A549 (cell line): ENCODE data around the gene PSMG1. TPM values are rescaled to one million over a fixed set of nuclear protein-coding genes. Genes with fewer than 3 reads are reported as not detected.
"Not testable (repeated sequence)": the region's sequence is repeated elsewhere in the genome, so short reads cannot be mapped to it uniquely, and the experiment has no call there.

ENCODE experiments used
- ATAC-seq, 2 experiments: fragments of 200-7000 bp in 1 of 2; fragments of >200 bp in 1 of 2; cut with Nextera tagmentation in 1 of 2; cut with Tn5 transposase in 1 of 2; 3 replicates each; pipeline versions ENCODE4 v1.8.0 to v1.9.1; 2018 to 2020; ENCODE audit warnings: mild to moderate bottlenecking in 1 of 2, moderate library complexity in 1 of 2
- CTCF ChIA-PET: fragments of 300-600 bp; sonication (Branson Sonifier 250); formaldehyde crosslinking; extraction: SDS; loops from one replicate; lab custom pipeline; 2021; ENCODE audit warnings: antibody characterized with exemption, inconsistent platforms; lab: Yijun Ruan, JAX
- POLR2A ChIA-PET: fragments of 350-600 bp; formaldehyde crosslinking; extraction: SDS; loops from one replicate; lab custom pipeline; 2021; ENCODE audit warnings: antibody characterized with exemption, inconsistent platforms; lab: Yijun Ruan, JAX
- DNase-seq, 2 experiments: peaks; one replicate each; pipeline versions ENCODE4 v3.0.0 to v3.0.0-alpha.2; 2011 to 2016; ENCODE audit warnings: low read depth in 1 of 2, low spot score in 1 of 2
- FAIRE-seq: peaks from 2 replicates; lab custom pipeline; 2011; peaks lifted over from hg19 to GRCh38; lab: Jason Lieb, UNC
- H3K27ac ChIP-seq, 2 experiments: fragments of >200 bp; sonication (Bioruptor Twin); formaldehyde crosslinking; 3 replicates each; pipeline ENCODE4 v1.5.1; 2016 to 2017
- H3K4me1 ChIP-seq: fragments of >200 bp; sonication (Bioruptor Twin); formaldehyde crosslinking; 3 replicates; pipeline ENCODE4 v1.6.1; 2016
- H3K4me2 ChIP-seq: fragments of >200 bp; sonication (Bioruptor Twin); formaldehyde crosslinking; 3 replicates; pipeline ENCODE4 v1.6.1; 2016
- H3K4me3 ChIP-seq: fragments of >200 bp; sonication (Bioruptor Twin); formaldehyde crosslinking; 3 replicates; pipeline ENCODE4 v1.5.1; 2016
- H3K9me3 ChIP-seq: fragments of >200 bp; sonication (Bioruptor Twin); formaldehyde crosslinking; 3 replicates; pipeline ENCODE4 v1.6.1; 2016
- BCL3 ChIP-seq: fragments of >200 bp; sonication (Bioruptor Twin); formaldehyde crosslinking; IDR thresholded peaks from 3 replicates; pipeline ENCODE4 v1.6.1; 2016
- CEBPB ChIP-seq, 2 experiments: fragments of >200 bp in 1 of 2; sonication (Bioruptor Twin) in 1 of 2; formaldehyde crosslinking in 1 of 2; IDR thresholded peaks; 2 replicates each; pipeline ENCODE4 v1.6.1; 2012 to 2016
- CTCF ChIP-seq: fragments of >200 bp; sonication (Bioruptor Twin); formaldehyde crosslinking; IDR thresholded peaks from 3 replicates; pipeline ENCODE4 v1.5.1; 2016
- E2F6 ChIP-seq: IDR thresholded peaks from 2 replicates; pipeline ENCODE4 v1.6.1; 2012; ENCODE audit warnings: low read depth, borderline replicate concordance
- EHMT2 ChIP-seq: fragments of 200-600 bp; sonication (generic); IDR thresholded peaks from 2 replicates; pipeline ENCODE4 v1.6.1; 2016; ENCODE audit warnings: antibody characterized with exemption, low read depth, mild to moderate bottlenecking, moderate library complexity
- ESRRA ChIP-seq: fragments of 150-350 bp; IDR thresholded peaks from 2 replicates; pipeline ENCODE4 v1.6.1; 2014; ENCODE audit warnings: mild to moderate bottlenecking, low read length, borderline replicate concordance
- HOXB13 ChIP-seq: fragments of 250-450 bp; sonication (Bioruptor Pico); IDR thresholded peaks from 2 replicates; pipeline ENCODE4 v1.5.0; 2020; ENCODE audit warnings: low read depth, mild to moderate bottlenecking, moderate library complexity
- MAFK ChIP-seq: fragments of 450-650 bp; IDR thresholded peaks from 2 replicates; pipeline ENCODE4 v1.6.1; 2014; ENCODE audit not compliant: partially characterized antibody
- MAX ChIP-seq: IDR thresholded peaks from 2 replicates; pipeline ENCODE4 v1.6.1; 2012
- NPAS2 ChIP-seq: fragments of 250-450 bp; sonication (Bioruptor Pico); IDR thresholded peaks from 2 replicates; pipeline ENCODE4 v1.8.0; 2022; ENCODE audit warnings: mild to moderate bottlenecking, moderate library complexity, borderline replicate concordance
- PHF8 ChIP-seq: fragments of 200-600 bp; sonication (generic); IDR thresholded peaks from 2 replicates; pipeline ENCODE4 v1.6.1; 2016; ENCODE audit warnings: low read depth, mild to moderate bottlenecking, antibody characterized with exemption, moderate library complexity, borderline replicate concordance
- SREBF2 ChIP-seq: fragments of 450-650 bp; IDR thresholded peaks from 2 replicates; pipeline ENCODE4 v1.6.1; 2014; ENCODE audit warnings: mild to moderate bottlenecking, moderate library complexity
- TFCP2L1 ChIP-seq: fragments of 250-450 bp; sonication (Bioruptor Pico); IDR thresholded peaks from 2 replicates; pipeline ENCODE4 v1.5.0; 2021; ENCODE audit warnings: mild to moderate bottlenecking
- USF2 ChIP-seq: fragments of 450-650 bp; IDR thresholded peaks from 2 replicates; pipeline ENCODE4 v1.6.1; 2014; ENCODE audit warnings: antibody characterized with exemption
- ZFP36 ChIP-seq: fragments of 450-650 bp; IDR thresholded peaks from 2 replicates; pipeline ENCODE4 v1.6.1; 2014; ENCODE audit warnings: borderline replicate concordance; ENCODE audit not compliant: partially characterized antibody
- WGBS: methylation state at CpG from one replicate; pipeline ENCODE4 v1.1.6; 2017; ENCODE audit errors: missing lambda C conversion rate; 5-methylcytosine and 5-hydroxymethylcytosine counted together
- polyA plus RNA-seq, 4 experiments: library from polyadenylated mRNA; depleted of rRNA in 3 of 4; stranded (reverse); fragments of >200 nt; fragmentation: RNase III in 1 of 4; extraction: RNeasy Plus Mini Kit Qiagen cat#74134 plus additional on column Dnase treatment in 1 of 4; gene quantifications; 2 replicates in 3 of 4; 3 replicates in 1 of 4; pipeline ENCODE4 v1.2.3, GENCODE V29; 2011 to 2017

Gene PSMG1
- polyA plus RNA-seq, 2 of the 4 experiments (the other 2 are of a cell fraction) = 95.8 to 96.0 TPM

- no peak overlapping the region for H3K4me3 ChIP-seq
- WGBS = 75% methylated on average over 3 of the region's 3 CpGs
- no peak overlapping the region for H3K27ac ChIP-seq
- no peak overlapping the region for H3K4me2 ChIP-seq
- DNase-seq = no peak
- H3K9me3 ChIP-seq = peaks cover 17% of the 10 kb centered on the region
- H3K4me1 ChIP-seq = no peaks in the 10 kb centered on the region
- POLR2A ChIA-PET = no interaction called here
- ATAC-seq = no peak
- CTCF ChIA-PET = interaction anchor here (0.7 to 0.9 kb wide), 2 partner anchors 9 to 15 kb away, joined by 3 read pairs; no protein-coding TSS in a partner anchor
- TF ChIP-seq ESRRA (no peak), HOXB13 (CRISPR knock-in tag) (no peak), MAX (no peak), PHF8 (no peak), ZFP36 (no peak), TFCP2L1 (CRISPR knock-in tag) (no peak), SREBF2 (no peak), CEBPB (IDR thresholded peaks at IDR 0.05) (no peak), CTCF (no peak)
- FAIRE-seq = no peak
These were observed 22.2 kb downstream of the PSMG1 start for GRCh38 chr21:39161064-39161463.

GRCh38 chr21:39159342-39160063 lies 23.7 kb downstream of the PSMG1 start:
- CTCF ChIA-PET = interaction anchor here (1.1 to 1.4 kb wide), 2 partner anchors 14 to 17 kb away, joined by 3 read pairs; no protein-coding TSS in a partner anchor
- FAIRE-seq (no peak), ATAC-seq (no peak)

GRCh38 chr21:39157241-39157640 lies 26.0 kb downstream of the PSMG1 start:
- H3K9me3 ChIP-seq, DNase-seq, ATAC-seq, FAIRE-seq, POLR2A ChIA-PET, H3K4me3 ChIP-seq, H3K4me2 ChIP-seq, CTCF ChIA-PET, H3K27ac ChIP-seq, H3K4me1 ChIP-seq: not testable (repeated sequence)
- WGBS = no CpG with 5 or more reads among the region's 34 CpGs

More at GRCh38 chr21:39159342-39160063, 23.7 kb downstream of the PSMG1 start:
- Histone ChIP-seq H3K4me2 (no peak overlapping the region), H3K4me3 (no peak overlapping the region), H3K9me3 (peaks cover 12% of the 10 kb centered on the region), H3K4me1 (no peaks in the 10 kb centered on the region), H3K27ac (no peak overlapping the region)
- no peak for DNase-seq
- TF ChIP-seq EHMT2 (no peak), E2F6 (no peak), BCL3 (no peak), MAFK (no peak), NPAS2 (CRISPR knock-in tag) (no peak), PHF8 (no peak), USF2 (no peak)
- 82% methylated on average over 3 of the region's 7 CpGs for WGBS
- POLR2A ChIA-PET = no interaction called here
